ENCODE results near the gene NTF4.

The NTF4 gene

DNA sequence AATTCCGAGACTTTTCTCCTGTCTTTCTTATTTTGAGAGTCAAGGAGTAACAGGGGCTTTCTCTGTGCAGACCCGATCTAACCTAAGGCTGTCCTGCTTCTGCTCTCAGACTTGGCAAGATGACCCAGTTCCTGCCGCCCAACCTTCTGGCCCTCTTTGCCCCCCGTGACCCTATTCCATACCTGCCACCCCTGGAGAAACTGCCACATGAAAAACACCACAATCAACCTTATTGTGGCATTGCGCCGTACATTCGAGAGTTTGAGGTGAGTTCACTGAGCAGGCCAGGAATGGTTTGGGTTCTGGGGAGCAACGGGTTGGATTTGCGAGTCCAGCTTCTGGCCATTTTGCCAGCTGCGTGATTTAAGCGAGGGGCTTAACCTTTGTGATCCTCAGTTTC is 21.7 kb upstream of the NTF4 start:
- H3K4me3 ChIP-seq (ENCODE audit: low read length): peak overlapping the region; percentile 96
- H3K4me2 ChIP-seq (ENCODE audit: low read depth, low read length): peak overlapping the region; percentile 99
- no peak overlapping the region for H3K27ac ChIP-seq (ENCODE audit: low read length)
- H3F3A ChIP-seq (ENCODE audit: insufficient read depth, low read length): no peaks in the 10 kb centered on the region; the same call in 1 of the 2 replicates
- H3K36me3 ChIP-seq (replicated peaks; ENCODE audit: insufficient read depth, low read length): peaks cover 9% of the 10 kb centered on the region
- H3K9ac ChIP-seq (ENCODE audit: low read length): peak overlapping the region; percentile 91
- no peak overlapping the region for H2AFZ ChIP-seq (ENCODE audit: low read length)
- DNase-seq: no peak
- H4K20me1 ChIP-seq (ENCODE audit: insufficient read depth, low read length): peaks cover 35% of the 10 kb centered on the region
- H3K9me2 ChIP-seq (replicated peaks; ENCODE audit: insufficient read depth, low read length): no peaks in the 10 kb centered on the region
- peaks cover 58% of the 10 kb centered on the region for H3K79me2 ChIP-seq (ENCODE audit: low read length)
- H3K27me3 ChIP-seq (replicated peaks; ENCODE audit: insufficient read depth, low read length): no peaks in the 10 kb centered on the region
- TF ChIP-seq EZH2phosphoT487 (IDR thresholded peaks at IDR 0.05; ENCODE audit: low read length) (no peak), EZH2 (optimal IDR thresholded peaks at IDR 0.05; ENCODE audit: low read depth, low read length) (no peak)
- TF ChIP-seq, protein P1, sequence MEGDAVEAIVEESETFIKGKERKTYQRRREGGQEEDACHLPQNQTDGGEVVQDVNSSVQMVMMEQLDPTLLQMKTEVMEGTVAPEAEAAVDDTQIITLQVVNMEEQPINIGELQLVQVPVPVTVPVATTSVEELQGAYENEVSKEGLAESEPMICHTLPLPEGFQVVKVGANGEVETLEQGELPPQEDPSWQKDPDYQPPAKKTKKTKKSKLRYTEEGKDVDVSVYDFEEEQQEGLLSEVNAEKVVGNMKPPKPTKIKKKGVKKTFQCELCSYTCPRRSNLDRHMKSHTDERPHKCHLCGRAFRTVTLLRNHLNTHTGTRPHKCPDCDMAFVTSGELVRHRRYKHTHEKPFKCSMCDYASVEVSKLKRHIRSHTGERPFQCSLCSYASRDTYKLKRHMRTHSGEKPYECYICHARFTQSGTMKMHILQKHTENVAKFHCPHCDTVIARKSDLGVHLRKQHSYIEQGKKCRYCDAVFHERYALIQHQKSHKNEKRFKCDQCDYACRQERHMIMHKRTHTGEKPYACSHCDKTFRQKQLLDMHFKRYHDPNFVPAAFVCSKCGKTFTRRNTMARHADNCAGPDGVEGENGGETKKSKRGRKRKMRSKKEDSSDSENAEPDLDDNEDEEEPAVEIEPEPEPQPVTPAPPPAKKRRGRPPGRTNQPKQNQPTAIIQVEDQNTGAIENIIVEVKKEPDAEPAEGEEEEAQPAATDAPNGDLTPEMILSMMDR (IDR thresholded peaks at IDR 0.05; ENCODE audit: low read length): no peak
- peaks cover 12% of the 10 kb centered on the region for H3K4me1 ChIP-seq (ENCODE audit: low read length)
- H3K9me3 ChIP-seq (replicated peaks; ENCODE audit: insufficient read depth, low read length): no peaks in the 10 kb centered on the region

DNA sequence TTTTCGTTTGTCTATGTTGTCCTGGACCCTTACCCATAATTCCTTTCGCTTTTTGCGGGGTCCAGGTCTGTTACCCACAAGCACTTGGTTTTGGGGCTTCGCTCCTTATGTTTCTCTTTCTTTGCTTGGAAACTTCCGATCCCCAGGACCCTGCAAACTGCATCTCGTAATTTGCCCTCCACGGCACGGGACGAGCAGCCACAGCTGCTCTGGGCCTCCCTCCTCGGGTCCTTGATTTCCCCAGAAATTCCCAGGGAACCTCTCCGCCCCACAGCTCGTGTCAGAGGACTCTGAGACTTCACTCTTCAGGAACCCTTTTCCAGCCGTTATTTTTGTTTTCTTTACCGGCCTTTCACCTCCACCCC is 21.2 kb upstream of the NTF4 start:
- H3K9ac ChIP-seq (ENCODE audit: low read length): peak overlapping the region; percentile 91
- H3K27ac ChIP-seq (ENCODE audit: low read length): peak overlapping the region; percentile 61; the same call in 1 of the 2 replicates
- no peaks in the 10 kb centered on the region for H3K27me3 ChIP-seq (replicated peaks; ENCODE audit: insufficient read depth, low read length)
- no peaks in the 10 kb centered on the region for H3K9me2 ChIP-seq (replicated peaks; ENCODE audit: insufficient read depth, low read length)
- H4K20me1 ChIP-seq (ENCODE audit: insufficient read depth, low read length): peaks cover 35% of the 10 kb centered on the region
- H3K4me1 ChIP-seq (ENCODE audit: low read length): peaks cover 12% of the 10 kb centered on the region
- peaks cover 6% of the 10 kb centered on the region for H3K36me3 ChIP-seq (replicated peaks; ENCODE audit: insufficient read depth, low read length)
- no peaks in the 10 kb centered on the region; the same call in 1 of the 2 replicates for H3F3A ChIP-seq (ENCODE audit: insufficient read depth, low read length)
- H3K4me3 ChIP-seq (ENCODE audit: low read length): peak overlapping the region; percentile 96
- H3K9me3 ChIP-seq (replicated peaks; ENCODE audit: insufficient read depth, low read length): no peaks in the 10 kb centered on the region
- TF ChIP-seq EZH2phosphoT487 (IDR thresholded peaks at IDR 0.05; ENCODE audit: low read length): no peak
- TF ChIP-seq EZH2 (optimal IDR thresholded peaks at IDR 0.05; ENCODE audit: low read depth, low read length): no peak
- TF ChIP-seq, protein P1 (IDR thresholded peaks at IDR 0.05; ENCODE audit: low read length): no peak
- H2AFZ ChIP-seq (ENCODE audit: low read length): peak overlapping the region; percentile 99
- DNase-seq: no peak
- H3K4me2 ChIP-seq (ENCODE audit: low read depth, low read length): peak overlapping the region; percentile 99
- H3K79me2 ChIP-seq (ENCODE audit: low read length): peaks cover 54% of the 10 kb centered on the region

DNA sequence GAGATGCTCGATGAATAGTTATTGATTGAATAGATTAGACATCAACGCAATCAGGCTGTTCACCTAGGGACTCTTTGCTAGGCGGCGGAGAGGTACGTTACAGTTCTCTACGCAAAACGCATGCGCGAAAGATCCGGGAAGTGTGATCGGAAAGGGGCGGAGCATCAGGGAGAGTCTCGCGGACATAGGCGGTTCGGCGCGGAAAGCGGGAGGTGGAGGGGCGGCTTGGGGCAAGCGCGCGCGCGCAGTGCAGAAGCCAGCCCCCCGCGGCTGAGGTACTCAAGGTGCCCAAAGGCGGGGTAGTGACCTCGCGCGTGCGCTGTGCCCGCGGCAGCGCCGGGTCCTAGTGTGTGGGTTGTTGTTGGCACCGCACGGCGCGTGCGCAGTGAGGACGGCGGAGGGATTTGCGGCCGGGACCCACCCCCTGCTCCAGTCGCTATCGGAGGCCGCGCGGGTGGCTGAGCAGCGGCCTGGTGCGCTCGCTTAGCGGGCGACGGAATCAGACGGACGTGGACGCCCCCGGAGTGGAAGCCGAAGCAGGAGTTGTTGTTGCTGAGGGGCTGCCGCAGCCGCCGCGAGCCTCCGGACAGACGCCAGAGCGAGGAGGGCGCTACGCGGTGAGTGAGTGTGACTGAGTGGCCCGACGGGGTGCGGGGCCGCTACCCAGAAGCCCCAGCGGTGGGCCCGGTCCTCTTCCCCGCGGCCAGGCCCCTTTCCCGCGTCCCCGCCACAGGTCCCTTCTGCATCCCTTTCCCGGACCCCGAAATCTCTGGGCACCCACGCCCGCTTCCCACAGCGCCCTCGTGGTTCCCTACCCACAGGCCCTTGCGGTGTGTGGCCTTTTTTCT is 20.6 kb upstream of the NTF4 start, which contains the start of gene SNRNP70:
Gene SNRNP70, plus strand, starts transcription at position 432 of the 848 bp plus-strand sequence. CDS start 964 bp downstream, outside the sequence.
- peaks cover 48% of the 10 kb centered on the region for H3K79me2 ChIP-seq (ENCODE audit: low read length)
- H2AFZ ChIP-seq (ENCODE audit: low read length): peak within 1 kb of the TSS; percentile 99
- H4K20me1 ChIP-seq (ENCODE audit: insufficient read depth, low read length): peaks cover 29% of the 10 kb centered on the region
- peak within 1 kb of the TSS; percentile 91 for H3K9ac ChIP-seq (ENCODE audit: low read length)
- no peak for TF ChIP-seq EZH2 (optimal IDR thresholded peaks at IDR 0.05; ENCODE audit: low read depth, low read length)
- no peak for TF ChIP-seq EZH2phosphoT487 (IDR thresholded peaks at IDR 0.05; ENCODE audit: low read length)
- TF ChIP-seq, protein P1 (IDR thresholded peaks at IDR 0.05; ENCODE audit: low read length): no peak
- H3K36me3 ChIP-seq (replicated peaks; ENCODE audit: insufficient read depth, low read length): peaks cover 3% of the 10 kb centered on the region; the same call in 1 of the 2 replicates
- peak; percentile 99 for DNase-seq
- peak within 1 kb of the TSS; percentile 96 for H3K4me3 ChIP-seq (ENCODE audit: low read length)
- no peaks in the 10 kb centered on the region for H3K9me2 ChIP-seq (replicated peaks; ENCODE audit: insufficient read depth, low read length)
- H3K27me3 ChIP-seq (replicated peaks; ENCODE audit: insufficient read depth, low read length): no peaks in the 10 kb centered on the region
- H3F3A ChIP-seq (ENCODE audit: insufficient read depth, low read length): no peaks in the 10 kb centered on the region
- H3K9me3 ChIP-seq (replicated peaks; ENCODE audit: insufficient read depth, low read length): no peaks in the 10 kb centered on the region
- peaks cover 12% of the 10 kb centered on the region for H3K4me1 ChIP-seq (ENCODE audit: low read length)
- H3K4me2 ChIP-seq (ENCODE audit: low read depth, low read length): peak within 1 kb of the TSS; percentile 99
- H3K27ac ChIP-seq (ENCODE audit: low read length): peak within 1 kb of the TSS; percentile 61; the same call in 1 of the 2 replicates

Measured in MM.1S (cell line).